GM23338 (cell line): ENCODE data around the gene FAM162B. TPM values are rescaled to one million over a fixed set of nuclear protein-coding genes. Genes with fewer than 3 reads are reported as not detected.

Source experiments
- ATAC-seq: fragments of 200-7000 bp; cut with Tn5 transposase; 3 replicates; pipeline ENCODE4 v1.9.1; 2020
- DNase-seq: peaks from one replicate; pipeline ENCODE4 v3.0.0-alpha.2; 2015; ENCODE audit warnings: low spot score
- H2AFZ ChIP-seq: fragments of 200-600 bp; sonication (generic); 2 replicates; pipeline ENCODE4 v1.8.0; 2016; ENCODE audit warnings: antibody characterized with exemption, mild to moderate bottlenecking, moderate library complexity
- H3F3A ChIP-seq: fragments of 200-600 bp; sonication (generic); replicated peaks from 2 replicates; pipeline ENCODE4 v1.8.0; 2017; ENCODE audit warnings: antibody characterized with exemption, mixed run types, low read depth
- H3K27ac ChIP-seq: fragments of 200-600 bp; sonication (generic); 2 replicates; pipeline ENCODE4 v1.6.1; 2016; ENCODE audit warnings: low read depth
- H3K27me3 ChIP-seq: fragments of 200-600 bp; sonication (generic); 2 replicates; pipeline ENCODE4 v1.8.0; 2016; ENCODE audit warnings: mild to moderate bottlenecking, mixed run types, moderate library complexity; ENCODE audit not compliant: insufficient read depth
- H3K36me3 ChIP-seq: fragments of 200-600 bp; sonication (generic); 2 replicates; pipeline ENCODE4 v1.8.0; 2016; ENCODE audit warnings: mild to moderate bottlenecking; ENCODE audit not compliant: insufficient read depth
- H3K4me1 ChIP-seq: fragments of 200-600 bp; sonication (generic); 2 replicates; pipeline ENCODE4 v1.8.0; 2016; ENCODE audit warnings: mild to moderate bottlenecking, moderate library complexity; ENCODE audit not compliant: insufficient read depth
- H3K4me2 ChIP-seq: fragments of 200-600 bp; sonication (generic); 2 replicates; pipeline ENCODE4 v1.7.1; 2017; ENCODE audit warnings: mixed run types
- H3K4me3 ChIP-seq: fragments of 200-600 bp; sonication (generic); 2 replicates; pipeline ENCODE4 v1.6.1; 2016; ENCODE audit warnings: mixed run types
- H3K79me2 ChIP-seq: fragments of 200-600 bp; sonication (generic); replicated peaks from 2 replicates; pipeline ENCODE4 v1.8.0; 2017; ENCODE audit warnings: mild to moderate bottlenecking; ENCODE audit not compliant: insufficient read depth
- H3K9me2 ChIP-seq: fragments of 200-600 bp; sonication (generic); 2 replicates; pipeline ENCODE4 v1.8.0; 2017; ENCODE audit not compliant: insufficient read depth
- H4K20me1 ChIP-seq: fragments of 200-600 bp; sonication (generic); replicated peaks from 2 replicates; pipeline ENCODE4 v1.8.0; 2017; ENCODE audit warnings: mild to moderate bottlenecking; ENCODE audit not compliant: insufficient read depth
- H3K27ac Mint-ChIP-seq: 2 replicates; pipeline ENCODE4 v1.8.0; 2020; ENCODE audit warnings: inconsistent platforms, mild to moderate bottlenecking, moderate library complexity, mixed read lengths
- H3K27me3 Mint-ChIP-seq: 3 replicates; pipeline ENCODE4 v1.8.0; 2022; ENCODE audit warnings: low read depth, mild to moderate bottlenecking, moderate library complexity, mixed read lengths, inconsistent platforms; ENCODE audit not compliant: insufficient read depth, poor library complexity
- H3K36me3 Mint-ChIP-seq: 3 replicates; pipeline ENCODE4 v1.8.0; 2021; ENCODE audit warnings: low read depth, mild to moderate bottlenecking, inconsistent platforms, moderate library complexity, mixed read lengths
- H3K4me1 Mint-ChIP-seq: 3 replicates; pipeline ENCODE4 v1.8.0; 2020; ENCODE audit warnings: mild to moderate bottlenecking, inconsistent platforms, mixed read lengths
- H3K4me3 Mint-ChIP-seq: 3 replicates; pipeline ENCODE4 v1.8.0; 2021; ENCODE audit warnings: moderate library complexity, mild to moderate bottlenecking, inconsistent platforms, mixed read lengths
- H3K9me3 Mint-ChIP-seq: 3 replicates; pipeline ENCODE4 v1.8.0; 2020; ENCODE audit warnings: moderate library complexity, mild to moderate bottlenecking, inconsistent platforms, mixed read lengths
- CREB1 ChIP-seq: fragments of 250-450 bp; sonication (Bioruptor Pico); IDR thresholded peaks from 2 replicates; pipeline ENCODE4 v1.5.0; 2020; ENCODE audit warnings: low read depth, mild to moderate bottlenecking, moderate library complexity
- ETS1 ChIP-seq: IDR thresholded peaks from 2 replicates; pipeline ENCODE4 v1.6.1; 2016; ENCODE audit warnings: antibody characterized with exemption
- EZH2 ChIP-seq: fragments of 200-600 bp; sonication (generic); IDR thresholded peaks from one replicate; pipeline ENCODE4 v1.8.0; 2017; ENCODE audit warnings: antibody characterized with exemption, mild to moderate bottlenecking, low read depth; ENCODE audit not compliant: unreplicated experiment
- EZH2phosphoT487 ChIP-seq: fragments of 200-600 bp; sonication (generic); IDR thresholded peaks from one replicate; pipeline ENCODE4 v1.8.1; 2018; ENCODE audit warnings: antibody characterized with exemption; ENCODE audit not compliant: unreplicated experiment
- JUNB ChIP-seq: IDR thresholded peaks from one replicate; pipeline ENCODE4 v1.6.1; 2016; ENCODE audit warnings: antibody characterized with exemption; ENCODE audit not compliant: unreplicated experiment
- NANOG ChIP-seq: IDR thresholded peaks from 2 replicates; pipeline ENCODE4 v1.6.1; 2016; ENCODE audit warnings: antibody characterized with exemption, borderline replicate concordance
- POLR2AphosphoS5 ChIP-seq: IDR thresholded peaks from 2 replicates; pipeline ENCODE4 v1.6.1; 2016; ENCODE audit warnings: antibody characterized with exemption, low read depth
- STAT1 ChIP-seq: IDR thresholded peaks from one replicate; pipeline ENCODE4 v1.6.1; 2016; ENCODE audit warnings: antibody characterized with exemption; ENCODE audit not compliant: unreplicated experiment
- ZNF114 ChIP-seq: fragments of 250-450 bp; sonication (Bioruptor Pico); IDR thresholded peaks from 2 replicates; pipeline ENCODE4 v1.5.0; 2020; ENCODE audit warnings: mild to moderate bottlenecking, moderate library complexity
- ZNF331 ChIP-seq: fragments of 250-450 bp; sonication (Bioruptor Pico); IDR thresholded peaks from 2 replicates; pipeline ENCODE4 v1.5.0; 2020; ENCODE audit warnings: low read depth, mild to moderate bottlenecking, moderate library complexity
- long read RNA-seq: library from polyadenylated mRNA; unstranded; transcript quantifications from one replicate; pipeline ENCODE4 v2.0.0, GENCODE V29; 2020; ENCODE audit not compliant: unreplicated experiment
- polyA plus RNA-seq: library from polyadenylated mRNA; unstranded; fragments of >200 nt; fragmentation: Nextera tagmentation; extraction: Ambion mirVana; gene quantifications from 2 replicates; pipeline ENCODE4 v1.2.1, GENCODE V29; 2016
- total RNA-seq: library from RNA; depleted of rRNA; stranded (reverse); fragments of >200 nt; shearing (Covaris generic); gene quantifications from 2 replicates; pipeline ENCODE4 v1.2.3, GENCODE V29; 2014; rRNA removed
- TF ChIP-seq, protein P1 (sequence below): IDR thresholded peaks from one replicate; pipeline ENCODE4 v1.6.1; 2018; ENCODE audit warnings: antibody characterized with exemption; ENCODE audit not compliant: unreplicated experiment
- TF ChIP-seq, protein P2 (sequence below): fragments of 250-450 bp; sonication (Bioruptor Pico); IDR thresholded peaks from 2 replicates; pipeline ENCODE4 v1.5.0; 2020; ENCODE audit warnings: mild to moderate bottlenecking, moderate library complexity
- TF ChIP-seq, protein P3 (sequence below), 2 experiments: fragments of 200-600 bp in 1 of 2; sonication (generic) in 1 of 2; conservative IDR thresholded peaks; 2 replicates each; pipeline versions ENCODE4 v1.5.1 to v1.6.1; 2016 to 2017; ENCODE audit warnings: antibody characterized with exemption in 2 of 2, low read depth in 2 of 2, mild to moderate bottlenecking in 2 of 2, moderate library complexity in 1 of 2

FAM162B gene
- 5.9 and 6.3 TPM in 2 replicates for total RNA-seq
- 6.3 and 9.3 TPM in 2 replicates for polyA plus RNA-seq
- long read RNA-seq, partial matches to known transcripts = 1 of 4 reads
- long read RNA-seq, other reads (novel, unspliced or antisense) = 0 of 4 reads

DNA sequence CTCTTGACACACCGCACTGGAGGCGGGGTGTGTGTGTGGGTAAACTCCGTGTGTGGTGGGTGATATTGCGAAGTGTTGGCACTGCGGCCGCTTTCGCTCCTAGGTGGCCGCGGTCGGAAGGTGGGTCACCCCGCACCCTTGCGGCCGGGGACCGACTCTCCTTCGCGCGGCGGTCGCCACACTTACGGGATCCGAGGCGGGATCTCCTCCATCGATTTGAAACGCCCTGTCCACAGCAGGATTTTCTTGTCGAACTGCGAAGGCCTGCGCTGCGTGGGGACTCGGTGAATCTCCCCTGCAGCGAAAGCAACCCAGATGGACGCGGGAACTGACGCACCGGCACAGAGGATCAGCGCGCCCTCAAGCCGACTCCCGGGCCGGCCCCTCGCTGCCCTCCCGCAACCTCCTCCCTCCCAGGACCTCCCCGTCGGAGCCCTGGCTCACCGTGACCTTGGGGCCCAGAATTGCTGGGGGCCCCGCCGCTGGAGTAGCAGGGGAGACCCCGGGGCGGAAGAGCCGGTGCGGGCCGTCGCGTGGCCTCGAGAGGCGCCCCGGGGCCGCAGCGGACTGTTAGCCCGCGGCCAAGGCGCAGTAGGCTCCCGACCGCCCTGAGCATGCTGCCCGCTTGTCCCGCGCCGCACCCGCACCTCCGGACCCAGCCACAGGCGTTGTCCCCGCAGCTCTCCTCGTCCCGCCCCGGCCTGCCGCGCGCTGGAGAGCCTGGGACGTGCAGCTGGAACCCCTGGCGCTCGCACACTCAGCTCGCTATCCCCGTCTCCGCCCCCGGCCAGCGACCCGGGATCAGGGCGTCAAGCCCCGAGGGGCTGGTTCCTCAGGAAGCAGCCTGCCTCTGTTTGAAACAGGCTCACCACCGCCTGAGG, at the start of gene FAM162B:
Gene FAM162B, minus strand, starts transcription at position 759 of the 881 bp plus-strand sequence. Its CDS starts 143 bp downstream, at position 616.
- peaks cover 31% of the 10 kb centered on the region for H3K27me3 Mint-ChIP-seq
- Histone ChIP-seq H3K4me2 (peak within 1 kb of the TSS; percentile 88), H3K4me3 (peak within 1 kb of the TSS; percentile 68), H3K9me2 (no peaks in the 10 kb centered on the region), H3K27ac (no peak within 1 kb of the TSS), H4K20me1 (no peaks in the 10 kb centered on the region), H3K27me3 (peaks cover 48% of the 10 kb centered on the region), H3K36me3 (no peaks in the 10 kb centered on the region), H3K4me1 (peaks cover 20% of the 10 kb centered on the region), H3F3A (no peaks in the 10 kb centered on the region), H2AFZ (peak within 1 kb of the TSS; percentile 96), H3K79me2 (no peaks in the 10 kb centered on the region)
- ATAC-seq (peak; percentile 83), DNase-seq (peak; percentile 75)
- peak within 1 kb of the TSS; percentile 76 for H3K4me3 Mint-ChIP-seq
- TF ChIP-seq CREB1 (no peak), EZH2 (peak; percentile 65), ETS1 (no peak), ZNF331 (CRISPR knock-in tag) (no peak), EZH2phosphoT487 (no peak), POLR2AphosphoS5 (no peak; the same call in 1 of the 2 replicates), NANOG (no peak), JUNB (no peak), ZNF114 (CRISPR knock-in tag) (no peak), STAT1 (no peak)
- TF ChIP-seq, protein P1, sequence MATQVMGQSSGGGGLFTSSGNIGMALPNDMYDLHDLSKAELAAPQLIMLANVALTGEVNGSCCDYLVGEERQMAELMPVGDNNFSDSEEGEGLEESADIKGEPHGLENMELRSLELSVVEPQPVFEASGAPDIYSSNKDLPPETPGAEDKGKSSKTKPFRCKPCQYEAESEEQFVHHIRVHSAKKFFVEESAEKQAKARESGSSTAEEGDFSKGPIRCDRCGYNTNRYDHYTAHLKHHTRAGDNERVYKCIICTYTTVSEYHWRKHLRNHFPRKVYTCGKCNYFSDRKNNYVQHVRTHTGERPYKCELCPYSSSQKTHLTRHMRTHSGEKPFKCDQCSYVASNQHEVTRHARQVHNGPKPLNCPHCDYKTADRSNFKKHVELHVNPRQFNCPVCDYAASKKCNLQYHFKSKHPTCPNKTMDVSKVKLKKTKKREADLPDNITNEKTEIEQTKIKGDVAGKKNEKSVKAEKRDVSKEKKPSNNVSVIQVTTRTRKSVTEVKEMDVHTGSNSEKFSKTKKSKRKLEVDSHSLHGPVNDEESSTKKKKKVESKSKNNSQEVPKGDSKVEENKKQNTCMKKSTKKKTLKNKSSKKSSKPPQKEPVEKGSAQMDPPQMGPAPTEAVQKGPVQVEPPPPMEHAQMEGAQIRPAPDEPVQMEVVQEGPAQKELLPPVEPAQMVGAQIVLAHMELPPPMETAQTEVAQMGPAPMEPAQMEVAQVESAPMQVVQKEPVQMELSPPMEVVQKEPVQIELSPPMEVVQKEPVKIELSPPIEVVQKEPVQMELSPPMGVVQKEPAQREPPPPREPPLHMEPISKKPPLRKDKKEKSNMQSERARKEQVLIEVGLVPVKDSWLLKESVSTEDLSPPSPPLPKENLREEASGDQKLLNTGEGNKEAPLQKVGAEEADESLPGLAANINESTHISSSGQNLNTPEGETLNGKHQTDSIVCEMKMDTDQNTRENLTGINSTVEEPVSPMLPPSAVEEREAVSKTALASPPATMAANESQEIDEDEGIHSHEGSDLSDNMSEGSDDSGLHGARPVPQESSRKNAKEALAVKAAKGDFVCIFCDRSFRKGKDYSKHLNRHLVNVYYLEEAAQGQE = no peak
- TF ChIP-seq, protein P2, sequence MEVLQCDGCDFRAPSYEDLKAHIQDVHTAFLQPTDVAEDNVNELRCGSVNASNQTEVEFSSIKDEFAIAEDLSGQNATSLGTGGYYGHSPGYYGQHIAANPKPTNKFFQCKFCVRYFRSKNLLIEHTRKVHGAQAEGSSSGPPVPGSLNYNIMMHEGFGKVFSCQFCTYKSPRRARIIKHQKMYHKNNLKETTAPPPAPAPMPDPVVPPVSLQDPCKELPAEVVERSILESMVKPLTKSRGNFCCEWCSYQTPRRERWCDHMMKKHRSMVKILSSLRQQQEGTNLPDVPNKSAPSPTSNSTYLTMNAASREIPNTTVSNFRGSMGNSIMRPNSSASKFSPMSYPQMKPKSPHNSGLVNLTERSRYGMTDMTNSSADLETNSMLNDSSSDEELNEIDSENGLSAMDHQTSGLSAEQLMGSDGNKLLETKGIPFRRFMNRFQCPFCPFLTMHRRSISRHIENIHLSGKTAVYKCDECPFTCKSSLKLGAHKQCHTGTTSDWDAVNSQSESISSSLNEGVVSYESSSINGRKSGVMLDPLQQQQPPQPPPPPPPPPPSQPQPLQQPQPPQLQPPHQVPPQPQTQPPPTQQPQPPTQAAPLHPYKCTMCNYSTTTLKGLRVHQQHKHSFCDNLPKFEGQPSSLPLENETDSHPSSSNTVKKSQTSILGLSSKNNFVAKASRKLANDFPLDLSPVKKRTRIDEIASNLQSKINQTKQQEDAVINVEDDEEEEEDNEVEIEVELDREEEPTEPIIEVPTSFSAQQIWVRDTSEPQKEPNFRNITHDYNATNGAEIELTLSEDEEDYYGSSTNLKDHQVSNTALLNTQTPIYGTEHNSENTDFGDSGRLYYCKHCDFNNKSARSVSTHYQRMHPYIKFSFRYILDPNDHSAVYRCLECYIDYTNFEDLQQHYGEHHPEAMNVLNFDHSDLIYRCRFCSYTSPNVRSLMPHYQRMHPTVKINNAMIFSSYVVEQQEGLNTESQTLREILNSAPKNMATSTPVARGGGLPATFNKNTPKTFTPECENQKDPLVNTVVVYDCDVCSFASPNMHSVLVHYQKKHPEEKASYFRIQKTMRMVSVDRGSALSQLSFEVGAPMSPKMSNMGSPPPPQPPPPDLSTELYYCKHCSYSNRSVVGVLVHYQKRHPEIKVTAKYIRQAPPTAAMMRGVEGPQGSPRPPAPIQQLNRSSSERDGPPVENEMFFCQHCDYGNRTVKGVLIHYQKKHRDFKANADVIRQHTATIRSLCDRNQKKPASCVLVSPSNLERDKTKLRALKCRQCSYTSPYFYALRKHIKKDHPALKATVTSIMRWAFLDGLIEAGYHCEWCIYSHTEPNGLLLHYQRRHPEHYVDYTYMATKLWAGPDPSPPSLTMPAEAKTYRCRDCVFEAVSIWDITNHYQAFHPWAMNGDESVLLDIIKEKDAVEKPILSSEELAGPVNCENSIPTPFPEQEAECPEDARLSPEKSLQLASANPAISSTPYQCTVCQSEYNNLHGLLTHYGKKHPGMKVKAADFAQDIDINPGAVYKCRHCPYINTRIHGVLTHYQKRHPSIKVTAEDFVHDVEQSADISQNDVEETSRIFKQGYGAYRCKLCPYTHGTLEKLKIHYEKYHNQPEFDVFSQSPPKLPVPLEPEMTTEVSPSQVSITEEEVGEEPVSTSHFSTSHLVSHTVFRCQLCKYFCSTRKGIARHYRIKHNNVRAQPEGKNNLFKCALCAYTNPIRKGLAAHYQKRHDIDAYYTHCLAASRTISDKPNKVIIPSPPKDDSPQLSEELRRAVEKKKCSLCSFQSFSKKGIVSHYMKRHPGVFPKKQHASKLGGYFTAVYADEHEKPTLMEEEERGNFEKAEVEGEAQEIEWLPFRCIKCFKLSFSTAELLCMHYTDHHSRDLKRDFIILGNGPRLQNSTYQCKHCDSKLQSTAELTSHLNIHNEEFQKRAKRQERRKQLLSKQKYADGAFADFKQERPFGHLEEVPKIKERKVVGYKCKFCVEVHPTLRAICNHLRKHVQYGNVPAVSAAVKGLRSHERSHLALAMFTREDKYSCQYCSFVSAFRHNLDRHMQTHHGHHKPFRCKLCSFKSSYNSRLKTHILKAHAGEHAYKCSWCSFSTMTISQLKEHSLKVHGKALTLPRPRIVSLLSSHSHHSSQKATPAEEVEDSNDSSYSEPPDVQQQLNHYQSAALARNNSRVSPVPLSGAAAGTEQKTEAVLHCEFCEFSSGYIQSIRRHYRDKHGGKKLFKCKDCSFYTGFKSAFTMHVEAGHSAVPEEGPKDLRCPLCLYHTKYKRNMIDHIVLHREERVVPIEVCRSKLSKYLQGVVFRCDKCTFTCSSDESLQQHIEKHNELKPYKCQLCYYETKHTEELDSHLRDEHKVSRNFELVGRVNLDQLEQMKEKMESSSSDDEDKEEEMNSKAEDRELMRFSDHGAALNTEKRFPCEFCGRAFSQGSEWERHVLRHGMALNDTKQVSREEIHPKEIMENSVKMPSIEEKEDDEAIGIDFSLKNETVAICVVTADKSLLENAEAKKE (CRISPR knock-in tag) = no peak
- TF ChIP-seq, protein P3, sequence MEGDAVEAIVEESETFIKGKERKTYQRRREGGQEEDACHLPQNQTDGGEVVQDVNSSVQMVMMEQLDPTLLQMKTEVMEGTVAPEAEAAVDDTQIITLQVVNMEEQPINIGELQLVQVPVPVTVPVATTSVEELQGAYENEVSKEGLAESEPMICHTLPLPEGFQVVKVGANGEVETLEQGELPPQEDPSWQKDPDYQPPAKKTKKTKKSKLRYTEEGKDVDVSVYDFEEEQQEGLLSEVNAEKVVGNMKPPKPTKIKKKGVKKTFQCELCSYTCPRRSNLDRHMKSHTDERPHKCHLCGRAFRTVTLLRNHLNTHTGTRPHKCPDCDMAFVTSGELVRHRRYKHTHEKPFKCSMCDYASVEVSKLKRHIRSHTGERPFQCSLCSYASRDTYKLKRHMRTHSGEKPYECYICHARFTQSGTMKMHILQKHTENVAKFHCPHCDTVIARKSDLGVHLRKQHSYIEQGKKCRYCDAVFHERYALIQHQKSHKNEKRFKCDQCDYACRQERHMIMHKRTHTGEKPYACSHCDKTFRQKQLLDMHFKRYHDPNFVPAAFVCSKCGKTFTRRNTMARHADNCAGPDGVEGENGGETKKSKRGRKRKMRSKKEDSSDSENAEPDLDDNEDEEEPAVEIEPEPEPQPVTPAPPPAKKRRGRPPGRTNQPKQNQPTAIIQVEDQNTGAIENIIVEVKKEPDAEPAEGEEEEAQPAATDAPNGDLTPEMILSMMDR (conservative IDR thresholded peaks at IDR 0.05; ENCODE audit: low read depth in 2 of 2) = peak in 1 of 2 experiments; percentile 9; a peak in 1 of 4 replicates
- H3K36me3 Mint-ChIP-seq = no peaks in the 10 kb centered on the region; the same call in 2 of the 3 replicates
- H3K27ac Mint-ChIP-seq = no peak within 1 kb of the TSS
- no peaks in the 10 kb centered on the region for H3K9me3 Mint-ChIP-seq
- H3K4me1 Mint-ChIP-seq = peaks cover 17% of the 10 kb centered on the region
